Nasal cavity respiratory epithelium epithelial cell of viscerocranial mucosa (primary cell): Measurements from ENCODE around the gene PLAU. TPM values are rescaled to one million over a fixed set of nuclear protein-coding genes. Genes with fewer than 3 reads are reported as not detected.

Source experiments
- total RNA-seq: library from RNA; depleted of rRNA; stranded (reverse); fragments of >200 nt; gene quantifications from 2 replicates; pipeline ENCODE4 v1.2.3, GENCODE V29; 2014

The PLAU gene
- total RNA-seq: 90.2 and 759 TPM in 2 replicates

DNA sequence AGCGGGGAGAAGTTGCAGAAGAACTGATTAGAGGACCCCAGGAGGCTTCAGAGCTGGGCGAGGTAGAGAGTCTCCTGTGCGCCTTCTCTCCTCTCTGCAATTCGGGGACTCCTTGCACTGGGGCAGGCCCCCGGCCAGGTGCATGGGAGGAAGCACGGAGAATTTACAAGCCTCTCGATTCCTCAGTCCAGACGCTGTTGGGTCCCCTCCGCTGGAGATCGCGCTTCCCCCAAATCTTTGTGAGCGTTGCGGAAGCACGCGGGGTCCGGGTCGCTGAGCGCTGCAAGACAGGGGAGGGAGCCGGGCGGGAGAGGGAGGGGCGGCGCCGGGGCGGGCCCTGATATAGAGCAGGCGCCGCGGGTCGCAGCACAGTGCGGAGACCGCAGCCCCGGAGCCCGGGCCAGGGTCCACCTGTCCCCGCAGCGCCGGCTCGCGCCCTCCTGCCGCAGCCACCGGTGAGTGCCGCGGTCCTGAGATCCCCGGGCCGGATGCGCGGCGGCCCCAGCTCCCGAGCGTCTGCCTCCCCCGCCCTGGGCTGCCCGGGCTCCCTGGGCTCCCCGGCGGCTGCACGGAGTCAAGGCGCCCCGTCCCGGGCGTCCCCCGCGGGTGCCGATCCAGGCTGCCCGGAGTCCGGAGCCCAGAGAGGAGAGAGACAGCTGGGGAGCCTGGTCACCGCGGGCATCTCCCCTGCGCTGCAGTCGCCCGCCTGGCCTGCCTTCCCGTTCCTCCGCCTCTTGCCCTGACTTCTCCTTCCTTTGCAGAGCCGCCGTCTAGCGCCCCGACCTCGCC lies at the start of gene PLAU:
PLAU (plus strand) TSS at position 369 of the 789 bp plus-strand sequence. CDS start 424 bp downstream, outside the sequence.

DNA sequence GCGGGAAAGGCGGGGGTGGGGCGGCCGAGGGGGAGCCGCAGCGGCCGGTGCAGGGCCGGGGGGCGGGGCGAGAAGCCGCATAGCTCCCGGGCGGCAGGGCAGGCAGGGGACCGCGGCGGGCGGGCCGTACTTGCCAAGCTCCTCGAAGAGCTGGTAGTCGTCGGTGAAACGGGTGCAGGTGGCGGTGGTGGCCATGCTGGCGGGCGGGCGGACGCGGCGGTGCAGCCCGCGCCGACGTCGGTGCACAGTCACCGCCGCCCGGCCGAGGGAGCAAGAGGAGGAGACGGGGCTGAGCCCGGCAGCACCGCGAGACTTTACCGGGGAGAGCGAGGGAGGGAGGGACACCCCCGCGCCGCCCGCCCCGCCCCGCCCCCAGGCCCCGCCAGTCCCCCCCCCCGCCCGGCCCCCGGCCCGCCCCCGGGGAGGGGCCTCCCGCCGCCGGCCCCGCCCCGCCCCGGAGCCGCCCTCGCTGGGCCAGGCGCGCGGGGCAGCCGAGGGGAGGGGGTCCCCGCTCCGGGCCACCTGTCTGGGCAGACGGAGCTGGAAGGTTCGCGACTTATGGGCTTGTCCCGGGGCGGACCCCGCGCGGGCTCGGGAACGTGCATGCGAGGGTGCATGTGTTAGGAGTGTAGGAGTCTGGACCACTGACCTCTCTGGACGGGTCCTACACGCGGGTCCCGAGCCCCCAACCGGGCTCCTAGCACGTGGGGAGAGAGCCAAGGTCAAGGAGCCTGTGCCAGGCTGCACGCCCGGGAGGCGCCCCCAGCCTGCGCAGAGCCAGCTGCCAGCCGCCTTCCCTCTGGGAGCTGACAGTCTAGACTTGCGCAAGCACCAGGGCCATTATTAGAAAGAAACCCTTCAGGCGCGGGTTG lies 36.4 kb upstream of the PLAU start, which contains the start of gene CAMK2G:
CAMK2G (minus strand) TSS at position 289 of the 872 bp plus-strand sequence; CDS start at position 195, 94 bp downstream.

Other genes with a start within 250 kb of the PLAU start
- gene AGAP5, start 213.0 kb upstream of the PLAU start, total RNA-seq: 1.7 and 3.7 TPM in 2 replicates
- 83.7 and 85.5 TPM in 2 replicates for gene SEC24C, start 166.8 kb upstream of the PLAU start, total RNA-seq
- 15.7 and 17.8 TPM in 2 replicates for gene CHCHD1, start 129.1 kb upstream of the PLAU start, total RNA-seq
- gene ZSWIM8, start 125.5 kb upstream of the PLAU start, total RNA-seq: 41.7 and 65.3 TPM in 2 replicates
- gene NDST2, start 99.5 kb upstream of the PLAU start, total RNA-seq: 9.2 and 12.7 TPM in 2 replicates
- 14.7 and 20.6 TPM in 2 replicates for gene CAMK2G, start 36.6 kb upstream of the PLAU start, total RNA-seq
- 76.6 and 157 TPM in 2 replicates for gene VCL, start 87.0 kb downstream of the PLAU start, total RNA-seq
- gene AP3M1, start 239.7 kb downstream of the PLAU start, total RNA-seq: 25.6 and 44.1 TPM in 2 replicates
- 54.7 and 59.6 TPM in 2 replicates for gene ADK, start 240.1 kb downstream of the PLAU start, total RNA-seq